Measurements from ENCODE around the gene SLC12A8. TPM values are rescaled to one million over a fixed set of nuclear protein-coding genes. Genes with fewer than 3 reads are reported as not detected.
A peak's percentile ranks its signal among the peaks of the same experiment; 100 is the strongest.

SLC12A8 gene
- total and polyA plus RNA-seq, 9 of the 15 experiments (the other 6 are each of a cell fraction or from before 2014, with no cell fraction given) = 0.04 to 0.33 (median 0.09) TPM; not detected in 4

DNA sequence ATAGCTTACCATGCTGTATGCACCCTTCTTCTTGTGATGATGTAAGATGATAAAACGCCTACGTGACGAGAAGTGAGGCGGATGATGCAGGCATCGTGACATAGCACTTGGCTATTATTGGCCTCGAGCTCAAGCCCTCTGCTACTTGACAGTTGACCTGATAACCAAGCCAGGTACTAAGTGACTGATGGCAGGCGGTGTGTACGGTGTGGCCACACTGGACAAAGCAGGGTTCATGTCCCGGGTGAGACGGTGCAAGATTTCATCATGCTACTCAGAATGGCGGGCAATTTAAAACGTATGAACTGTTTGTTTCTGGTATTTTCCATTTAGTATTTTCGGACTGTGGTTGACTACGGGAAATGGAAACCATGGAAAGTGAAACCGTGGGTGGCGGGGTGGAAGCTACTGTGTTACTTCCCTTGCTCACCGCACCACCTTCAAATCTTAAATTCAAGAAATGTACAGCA is 57.7 kb downstream of the SLC12A8 start (continued):
- TF ChIP-seq REST (IDR thresholded peaks at IDR 0.05; ENCODE audit: borderline replicate concordance) (no peak), REST (CRISPR knock-in tag; IDR thresholded peaks at IDR 0.05; ENCODE audit: low read depth) (0 out of 2 replicates have a peak, but pooled peaks have one; percentile 18), MYBL2 (IDR thresholded peaks at IDR 0.05; ENCODE audit: low read depth) (peak; percentile 57; the same call in 1 of the 2 replicates), MYBL2 (CRISPR knock-in tag; IDR thresholded peaks at IDR 0.05; ENCODE audit: borderline replicate concordance) (no peak), HNRNPK (IDR thresholded peaks at IDR 0.05; ENCODE audit: low read depth, low read length, poor library complexity, severe bottlenecking) (no peak), XRCC4 (IDR thresholded peaks at IDR 0.05; ENCODE audit: extremely low read depth, insufficient read depth, insufficient read length) (no peak), ARID1B (IDR thresholded peaks at IDR 0.05) (0 out of 2 replicates have a peak, but pooled peaks have one; percentile 39), BRCA1 (IDR thresholded peaks at IDR 0.05) (no peak), BRCA1 (CRISPR knock-in tag; IDR thresholded peaks at IDR 0.05) (no peak), ZNF561 (CRISPR knock-in tag; conservative IDR thresholded peaks at IDR 0.05) (no peak), ZNF699 (CRISPR knock-in tag; IDR thresholded peaks at IDR 0.05; ENCODE audit: insufficient replicate concordance) (no peak), ZNF24 (IDR thresholded peaks at IDR 0.05) (no peak), ZMIZ1 (IDR thresholded peaks at IDR 0.05; ENCODE audit: low read depth in 2 of 2, low read length in 2 of 2) (no peak)
- TF ChIP-seq, protein P1, sequence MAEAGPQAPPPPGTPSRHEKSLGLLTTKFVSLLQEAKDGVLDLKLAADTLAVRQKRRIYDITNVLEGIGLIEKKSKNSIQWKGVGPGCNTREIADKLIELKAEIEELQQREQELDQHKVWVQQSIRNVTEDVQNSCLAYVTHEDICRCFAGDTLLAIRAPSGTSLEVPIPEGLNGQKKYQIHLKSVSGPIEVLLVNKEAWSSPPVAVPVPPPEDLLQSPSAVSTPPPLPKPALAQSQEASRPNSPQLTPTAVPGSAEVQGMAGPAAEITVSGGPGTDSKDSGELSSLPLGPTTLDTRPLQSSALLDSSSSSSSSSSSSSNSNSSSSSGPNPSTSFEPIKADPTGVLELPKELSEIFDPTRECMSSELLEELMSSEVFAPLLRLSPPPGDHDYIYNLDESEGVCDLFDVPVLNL (CRISPR knock-in tag; IDR thresholded peaks at IDR 0.05; ENCODE audit: low read depth) = no peak
